MM.1S (cell line): ENCODE measurements around the gene EFHB.
"Not testable (repeated sequence)": the region's sequence is repeated elsewhere in the genome, so short reads cannot be mapped to it uniquely, and the experiment has no call there.

Experiments
- DNase-seq: peaks from one replicate; pipeline ENCODE4 v3.0.0-alpha.2; 2015
- H2AFZ ChIP-seq: fragments of 300-600 bp; sonication (generic); 2 replicates; pipeline ENCODE4 v1.6.0; 2016; ENCODE audit warnings: antibody characterized with exemption, low read length
- H3F3A ChIP-seq: fragments of 300-600 bp; sonication (generic); 2 replicates; pipeline ENCODE4 v1.6.1; 2016; ENCODE audit warnings: mild to moderate bottlenecking, antibody characterized with exemption, low read length, moderate library complexity, mixed read lengths; ENCODE audit not compliant: insufficient read depth
- H3K27ac ChIP-seq: fragments of 300-600 bp; sonication (generic); 2 replicates; pipeline ENCODE4 v1.5.1; 2016; ENCODE audit warnings: mild to moderate bottlenecking, low read length
- H3K27me3 ChIP-seq: fragments of 300-600 bp; sonication (generic); replicated peaks from 2 replicates; pipeline ENCODE4 v1.6.0; 2016; ENCODE audit warnings: low read length; ENCODE audit not compliant: insufficient read depth
- H3K36me3 ChIP-seq: fragments of 300-600 bp; sonication (generic); replicated peaks from 2 replicates; pipeline ENCODE4 v1.6.1; 2016; ENCODE audit warnings: mild to moderate bottlenecking, low read length, mixed read lengths; ENCODE audit not compliant: insufficient read depth
- H3K4me1 ChIP-seq: fragments of 300-600 bp; sonication (generic); 2 replicates; pipeline ENCODE4 v1.6.1; 2016; ENCODE audit warnings: low read length, mixed read lengths
- H3K4me2 ChIP-seq: fragments of 300-600 bp; sonication (generic); 2 replicates; pipeline ENCODE4 v1.6.0; 2016; ENCODE audit warnings: low read depth, low read length
- H3K4me3 ChIP-seq: fragments of 300-600 bp; sonication (generic); 2 replicates; pipeline ENCODE4 v1.5.1; 2016; ENCODE audit warnings: low read length, mixed read lengths
- H3K79me2 ChIP-seq: fragments of 300-600 bp; sonication (generic); 2 replicates; pipeline ENCODE4 v1.6.1; 2016; ENCODE audit warnings: mixed run types, low read length, mixed read lengths
- H3K9ac ChIP-seq: fragments of 300-600 bp; sonication (generic); 2 replicates; pipeline ENCODE4 v1.6.1; 2016; ENCODE audit warnings: low read length, mixed read lengths
- H3K9me2 ChIP-seq: fragments of 300-600 bp; sonication (generic); replicated peaks from 2 replicates; pipeline ENCODE4 v1.6.1; 2016; ENCODE audit warnings: mild to moderate bottlenecking, low read length, mixed read lengths; ENCODE audit not compliant: insufficient read depth
- H3K9me3 ChIP-seq: fragments of 300-600 bp; sonication (generic); replicated peaks from 2 replicates; pipeline ENCODE4 v1.6.1; 2016; ENCODE audit warnings: mild to moderate bottlenecking, low read length, mixed read lengths; ENCODE audit not compliant: insufficient read depth
- H4K20me1 ChIP-seq: fragments of 300-600 bp; sonication (generic); 2 replicates; pipeline ENCODE4 v1.6.1; 2016; ENCODE audit warnings: mild to moderate bottlenecking, low read length, moderate library complexity, mixed read lengths; ENCODE audit not compliant: insufficient read depth
- CTCF ChIP-seq: fragments of 300-600 bp; sonication (generic); IDR thresholded peaks from 2 replicates; pipeline ENCODE4 v1.5.1; 2016; ENCODE audit warnings: antibody characterized with exemption, low read length, mixed read lengths
- EZH2 ChIP-seq: fragments of 300-600 bp; sonication (generic); optimal IDR thresholded peaks from 2 replicates; pipeline ENCODE3; 2017; ENCODE audit warnings: low read depth, mild to moderate bottlenecking, antibody characterized with exemption, low read length, mixed read lengths
- EZH2phosphoT487 ChIP-seq: fragments of 300-600 bp; sonication (generic); IDR thresholded peaks from 2 replicates; pipeline ENCODE4 v1.6.1; 2018; ENCODE audit warnings: antibody characterized with exemption, low read length

EFHB gene

GRCh38 chr3:19903649-19904048 lies 30.4 kb downstream of the EFHB start:
- peaks cover 14% of the 10 kb centered on the region for H3K4me1 ChIP-seq

GRCh38 chr3:19901918-19902317 lies 32.1 kb downstream of the EFHB start:
- no peaks in the 10 kb centered on the region for H3K36me3 ChIP-seq
- H3K27me3 ChIP-seq: no peaks in the 10 kb centered on the region
- no peaks in the 10 kb centered on the region for H3K79me2 ChIP-seq
- no peak overlapping the region for H3K4me3 ChIP-seq
- H3K4me1 ChIP-seq: peaks cover 3% of the 10 kb centered on the region
- H4K20me1 ChIP-seq: no peaks in the 10 kb centered on the region
- H3F3A ChIP-seq: peaks cover under 1% of the 10 kb centered on the region; the same call in 1 of the 2 replicates
- no peak overlapping the region for H3K9ac ChIP-seq
- no peaks in the 10 kb centered on the region for H3K9me3 ChIP-seq
- H3K9me2 ChIP-seq: no peaks in the 10 kb centered on the region
- no peak overlapping the region for H3K4me2 ChIP-seq
- H2AFZ ChIP-seq: no peak overlapping the region
- DNase-seq: no peak
- H3K27ac ChIP-seq: no peak overlapping the region
- TF ChIP-seq EZH2phosphoT487 (no peak), CTCF (no peak), EZH2 (no peak)

More at GRCh38 chr3:19903649-19904048, 30.4 kb downstream of the EFHB start:
- no peak overlapping the region for H2AFZ ChIP-seq
- no peaks in the 10 kb centered on the region for H3K9me3 ChIP-seq
- no peaks in the 10 kb centered on the region for H3K27me3 ChIP-seq
- no peaks in the 10 kb centered on the region for H4K20me1 ChIP-seq
- peaks cover 6% of the 10 kb centered on the region; the same call in 1 of the 2 replicates for H3F3A ChIP-seq
- H3K36me3 ChIP-seq: no peaks in the 10 kb centered on the region
- no peak overlapping the region for H3K9ac ChIP-seq
- H3K9me2 ChIP-seq: no peaks in the 10 kb centered on the region
- no peak overlapping the region for H3K4me3 ChIP-seq
- no peaks in the 10 kb centered on the region for H3K79me2 ChIP-seq
- H3K27ac ChIP-seq: no peak overlapping the region
- no peak for TF ChIP-seq EZH2phosphoT487
- no peak for TF ChIP-seq CTCF
- TF ChIP-seq EZH2: no peak
- H3K4me2 ChIP-seq: no peak overlapping the region
- no peak for DNase-seq

- Histone ChIP-seq H3K36me3 (no peaks in the 10 kb centered on the region), H3K4me2 (no peak overlapping the region), H2AFZ (no peak overlapping the region), H3K27me3 (no peaks in the 10 kb centered on the region), H3F3A (no peaks in the 10 kb centered on the region), H3K4me1 (no peaks in the 10 kb centered on the region), H3K9me2 (no peaks in the 10 kb centered on the region), H3K4me3 (no peak overlapping the region), H3K9me3 (no peaks in the 10 kb centered on the region), H3K27ac (no peak overlapping the region), H3K9ac (no peak overlapping the region), H4K20me1 (no peaks in the 10 kb centered on the region), H3K79me2 (no peaks in the 10 kb centered on the region)
- no peak for TF ChIP-seq CTCF
- no peak for DNase-seq
Measured at GRCh38 chr3:19901337-19901736, 32.7 kb downstream of the EFHB start.

GRCh38 chr3:19899833-19900232 lies 34.2 kb downstream of the EFHB start:
- not testable (repeated sequence) for H3K4me2 ChIP-seq, H4K20me1 ChIP-seq, H3K27me3 ChIP-seq, DNase-seq, H3K4me1 ChIP-seq, H3F3A ChIP-seq, H2AFZ ChIP-seq, H3K9me3 ChIP-seq, H3K36me3 ChIP-seq, H3K27ac ChIP-seq, H3K9me2 ChIP-seq, H3K9ac ChIP-seq, H3K79me2 ChIP-seq, H3K4me3 ChIP-seq
